EH (cell line): ENCODE results near the gene ZBTB46.
"Not testable (repeated sequence)": the region's sequence is repeated elsewhere in the genome, so short reads cannot be mapped to it uniquely, and the experiment has no call there.

Experiments used
- DNase-seq: peaks from one replicate; pipeline ENCODE4 v3.0.0-alpha.2; 2015; ENCODE audit warnings: low read depth

ZBTB46 gene

GRCh38 chr20:63815615-63816253 lies 15.3 kb downstream of the ZBTB46 start:
- no peak for DNase-seq

- DNase-seq, result no peak
Measured at GRCh38 chr20:63814891-63815614, 16.0 kb downstream of the ZBTB46 start.

GRCh38 chr20:63811491-63811875 lies 19.6 kb downstream of the ZBTB46 start:
- no peak for DNase-seq

- no peak for DNase-seq
Measured at GRCh38 chr20:63810730-63811490, 20.2 kb downstream of the ZBTB46 start.

GRCh38 chr20:63809856-63810255 lies 21.2 kb downstream of the ZBTB46 start:
- no peak for DNase-seq

GRCh38 chr20:63808964-63809674 lies 21.9 kb downstream of the ZBTB46 start:
- DNase-seq, result no peak

- no peak for DNase-seq
Measured at GRCh38 chr20:63808145-63808724, 22.8 kb downstream of the ZBTB46 start.

- DNase-seq, result no peak
Measured at GRCh38 chr20:63807654-63808053, 23.4 kb downstream of the ZBTB46 start.

GRCh38 chr20:63804308-63804636 lies 26.8 kb downstream of the ZBTB46 start:
- no peak for DNase-seq

- DNase-seq, result no peak
Measured at GRCh38 chr20:63802469-63803240, 28.4 kb downstream of the ZBTB46 start.

- not testable (repeated sequence) for DNase-seq
Measured at GRCh38 chr20:63801174-63801573, 29.9 kb downstream of the ZBTB46 start.

- not testable (repeated sequence) for DNase-seq
Measured at GRCh38 chr20:63800411-63800810, 30.7 kb downstream of the ZBTB46 start.

- peak; percentile 62 for DNase-seq
Measured at GRCh38 chr20:63799127-63799526, 31.9 kb downstream of the ZBTB46 start.

GRCh38 chr20:63797175-63797574 lies 33.9 kb downstream of the ZBTB46 start:
- DNase-seq, result not testable (repeated sequence)

- no peak for DNase-seq
Measured at GRCh38 chr20:63795178-63795830, 35.8 kb downstream of the ZBTB46 start.

GRCh38 chr20:63794614-63795013 lies 36.5 kb downstream of the ZBTB46 start:
- no peak for DNase-seq

GRCh38 chr20:63792866-63793265 lies 38.2 kb downstream of the ZBTB46 start:
- DNase-seq, result no peak

- DNase-seq, result no peak
Measured at GRCh38 chr20:63791497-63792156, 39.4 kb downstream of the ZBTB46 start.

- DNase-seq, result no peak
Measured at GRCh38 chr20:63790572-63791168, 40.4 kb downstream of the ZBTB46 start.
